Measurements from ENCODE around the gene INMT.

Gene INMT

DNA sequence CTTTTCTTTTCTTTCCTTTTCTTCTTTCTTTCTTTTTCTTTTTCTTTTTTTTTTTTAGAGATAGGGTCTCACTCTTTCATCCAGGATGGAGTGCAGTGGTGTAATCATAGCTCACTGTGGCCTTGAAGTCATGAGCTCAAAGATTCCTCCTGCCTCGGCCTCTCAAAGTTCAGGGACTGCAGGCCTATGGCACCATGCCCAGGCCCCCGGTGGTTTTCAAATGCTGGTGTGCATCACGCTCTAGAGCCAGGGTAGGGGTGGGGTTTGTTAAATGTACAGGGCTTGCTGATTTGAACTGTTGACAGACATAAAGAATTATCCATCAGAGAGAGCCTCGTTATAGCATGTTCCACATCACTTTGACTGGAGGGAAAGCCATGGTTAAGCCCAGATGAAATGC, 25.0 kb downstream of the INMT start:
- H3K4me3 ChIP-seq (replicated peaks in 1 of 2; ENCODE audit: low read depth in 2 of 2, low read length in 2 of 2) = no peak overlapping the region

DNA sequence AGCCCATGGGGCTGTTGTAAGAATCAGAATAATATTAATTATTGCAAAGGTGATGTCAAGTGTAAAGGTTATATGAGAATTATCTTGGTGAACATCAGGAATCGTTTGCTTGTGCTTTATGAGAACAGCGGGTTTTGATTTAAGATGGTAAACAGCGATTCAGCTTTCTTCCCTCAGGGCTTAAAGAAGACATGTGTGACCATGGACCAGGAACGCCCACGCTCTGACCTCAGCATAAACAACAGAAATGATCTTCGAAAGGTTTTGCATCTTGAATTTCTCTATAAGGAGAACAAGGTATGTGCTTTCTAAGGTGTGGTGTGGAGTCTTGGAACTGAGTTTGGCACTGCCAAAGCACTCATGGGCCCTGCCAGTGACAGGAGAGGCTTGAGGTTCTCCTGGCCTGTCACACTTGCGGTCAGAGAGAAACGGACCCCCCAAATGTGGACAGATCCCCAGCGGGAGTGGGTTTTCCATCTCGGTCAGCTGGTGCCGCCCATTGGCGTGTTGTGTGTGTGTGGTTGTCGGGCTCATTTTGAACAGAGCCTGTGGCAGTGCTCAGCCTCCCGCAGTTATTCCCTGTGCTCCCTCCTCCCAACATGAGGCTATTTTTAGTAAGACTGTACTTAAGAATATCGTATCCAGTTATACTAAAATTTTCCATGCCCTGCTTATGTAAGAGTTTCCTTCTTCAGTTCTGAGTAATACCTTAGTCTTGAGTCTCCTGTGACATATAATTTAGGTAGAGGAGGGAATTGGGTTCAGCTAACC, 26.5 kb downstream of the INMT start:
- TF ChIP-seq, protein P1, sequence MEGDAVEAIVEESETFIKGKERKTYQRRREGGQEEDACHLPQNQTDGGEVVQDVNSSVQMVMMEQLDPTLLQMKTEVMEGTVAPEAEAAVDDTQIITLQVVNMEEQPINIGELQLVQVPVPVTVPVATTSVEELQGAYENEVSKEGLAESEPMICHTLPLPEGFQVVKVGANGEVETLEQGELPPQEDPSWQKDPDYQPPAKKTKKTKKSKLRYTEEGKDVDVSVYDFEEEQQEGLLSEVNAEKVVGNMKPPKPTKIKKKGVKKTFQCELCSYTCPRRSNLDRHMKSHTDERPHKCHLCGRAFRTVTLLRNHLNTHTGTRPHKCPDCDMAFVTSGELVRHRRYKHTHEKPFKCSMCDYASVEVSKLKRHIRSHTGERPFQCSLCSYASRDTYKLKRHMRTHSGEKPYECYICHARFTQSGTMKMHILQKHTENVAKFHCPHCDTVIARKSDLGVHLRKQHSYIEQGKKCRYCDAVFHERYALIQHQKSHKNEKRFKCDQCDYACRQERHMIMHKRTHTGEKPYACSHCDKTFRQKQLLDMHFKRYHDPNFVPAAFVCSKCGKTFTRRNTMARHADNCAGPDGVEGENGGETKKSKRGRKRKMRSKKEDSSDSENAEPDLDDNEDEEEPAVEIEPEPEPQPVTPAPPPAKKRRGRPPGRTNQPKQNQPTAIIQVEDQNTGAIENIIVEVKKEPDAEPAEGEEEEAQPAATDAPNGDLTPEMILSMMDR (IDR thresholded peaks at IDR 0.05; ENCODE audit: low read depth, low read length) = no peak
- no peak overlapping the region for H3K4me3 ChIP-seq (replicated peaks in 1 of 2; ENCODE audit: low read depth in 2 of 2, low read length in 2 of 2)
- DNase-seq (ENCODE audit: low read depth in 2 of 2) = peak; percentile 46 to 65

More for the DNA sequence above, 25.0 kb downstream of the INMT start:
- DNase-seq (ENCODE audit: low read depth in 2 of 2) = no peak
- TF ChIP-seq, protein P1 (IDR thresholded peaks at IDR 0.05; ENCODE audit: low read depth, low read length) = no peak

DNA sequence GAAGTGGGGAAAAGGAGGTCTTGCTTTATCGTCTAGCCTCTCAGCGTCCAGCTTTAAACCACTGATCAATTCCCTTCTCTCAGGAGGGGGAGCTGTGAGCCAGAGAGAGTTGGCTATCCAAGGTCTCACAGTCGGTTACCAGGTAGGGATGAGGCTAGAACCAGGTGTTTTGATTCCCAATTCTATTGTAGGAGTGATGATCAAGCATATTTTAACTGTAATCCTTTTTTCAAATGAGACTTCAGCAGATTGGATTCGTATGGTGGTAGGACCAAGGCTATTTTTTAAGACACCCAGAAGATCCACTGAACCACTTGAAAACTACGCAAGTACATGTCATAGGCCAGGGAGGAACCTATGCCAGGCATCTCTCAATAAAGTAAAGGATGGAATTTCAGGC, 27.6 kb downstream of the INMT start:
- no peak overlapping the region for H3K4me3 ChIP-seq (replicated peaks in 1 of 2; ENCODE audit: low read depth in 2 of 2, low read length in 2 of 2)
- DNase-seq (ENCODE audit: low read depth in 2 of 2) = no peak
- TF ChIP-seq, protein P1 (IDR thresholded peaks at IDR 0.05; ENCODE audit: low read depth, low read length) = no peak

DNA sequence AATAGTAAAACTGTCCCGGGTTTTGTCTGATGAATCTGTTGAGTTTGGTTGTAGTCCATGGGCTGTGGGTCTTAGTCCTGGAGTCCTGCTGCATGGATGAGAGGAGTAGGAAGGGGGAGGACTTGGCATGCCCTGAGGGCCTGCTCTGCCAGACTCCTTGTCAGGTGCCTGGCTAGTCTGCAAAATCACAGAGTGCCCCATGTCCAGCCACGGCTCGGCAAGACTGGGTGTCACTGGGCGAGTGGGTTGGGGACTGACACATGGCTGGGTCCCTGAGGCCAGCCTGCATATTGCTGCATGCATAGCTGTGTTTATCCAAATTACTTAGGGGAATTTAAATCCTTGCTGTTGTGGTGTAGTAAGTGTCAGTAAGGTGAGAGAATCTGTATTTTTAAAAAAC, 29.0 kb downstream of the INMT start:
- no peak overlapping the region for H3K4me3 ChIP-seq (replicated peaks in 1 of 2; ENCODE audit: low read depth in 2 of 2, low read length in 2 of 2)
- no peak for DNase-seq (ENCODE audit: low read depth in 2 of 2)
- TF ChIP-seq, protein P1 (IDR thresholded peaks at IDR 0.05; ENCODE audit: low read depth, low read length) = no peak

DNA sequence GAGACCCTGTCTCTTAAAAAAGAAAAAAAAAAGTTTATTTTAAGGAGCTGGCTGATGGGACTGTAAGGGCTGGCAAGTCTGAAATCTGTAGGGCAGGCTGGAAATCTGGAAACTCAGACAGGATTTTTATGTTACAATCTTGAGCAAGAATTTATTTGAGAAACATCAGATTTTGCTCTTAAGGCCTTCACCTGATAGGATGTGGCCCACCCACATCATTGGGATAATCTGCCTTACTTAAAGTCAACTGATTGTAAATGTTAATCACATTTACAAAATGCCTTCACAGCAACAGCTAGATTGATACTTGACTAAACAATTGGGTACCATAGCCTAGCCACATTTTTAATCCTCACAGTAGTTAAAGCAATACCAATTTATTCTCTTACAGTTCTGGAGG, 30.8 kb downstream of the INMT start:
- TF ChIP-seq, protein P1 (IDR thresholded peaks at IDR 0.05; ENCODE audit: low read depth, low read length) = no peak
- DNase-seq (ENCODE audit: low read depth in 2 of 2) = no peak
- H3K4me3 ChIP-seq (replicated peaks in 1 of 2; ENCODE audit: low read depth in 2 of 2, low read length in 2 of 2) = no peak overlapping the region

GRCh38 chr7:30785786-30786185, 33.9 kb downstream of the INMT start:
- DNase-seq (ENCODE audit: low read depth in 2 of 2) = no peak
- TF ChIP-seq, protein P1 (IDR thresholded peaks at IDR 0.05; ENCODE audit: low read depth, low read length) = no peak
- no peak overlapping the region for H3K4me3 ChIP-seq (replicated peaks in 1 of 2; ENCODE audit: low read depth in 2 of 2, low read length in 2 of 2)

DNA sequence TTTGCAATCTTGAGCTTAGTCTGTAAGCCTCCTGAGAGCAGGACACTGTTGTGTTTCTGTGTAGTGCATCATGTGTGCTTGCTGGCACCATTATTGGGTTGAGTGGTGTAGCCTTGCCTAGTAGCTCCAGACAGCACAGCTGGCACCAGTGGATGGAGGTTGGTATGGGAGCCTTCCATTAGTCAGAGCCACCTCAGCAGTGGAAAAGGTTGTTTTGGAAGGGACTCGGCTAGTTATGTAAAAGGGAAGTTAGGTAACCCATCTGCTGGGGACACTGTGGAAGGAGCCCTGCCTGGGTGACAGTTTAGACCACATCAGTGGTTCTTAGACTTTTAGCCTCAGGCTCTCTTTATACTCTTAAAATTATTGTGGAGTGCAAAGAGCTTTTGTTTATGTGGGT, 35.6 kb downstream of the INMT start:
- no peak overlapping the region for H3K4me3 ChIP-seq (replicated peaks in 1 of 2; ENCODE audit: low read depth in 2 of 2, low read length in 2 of 2)
- TF ChIP-seq, protein P1 (IDR thresholded peaks at IDR 0.05; ENCODE audit: low read depth, low read length) = no peak
- DNase-seq (ENCODE audit: low read depth in 2 of 2) = no peak

Measured in cardiac fibroblast (primary cell).